ENCODE measurements around the gene B4GALT5. TPM values are rescaled to one million over a fixed set of nuclear protein-coding genes. Genes with fewer than 3 reads are reported as not detected.
"Not testable (repeated sequence)": the region's sequence is repeated elsewhere in the genome, so short reads cannot be mapped to it uniquely, and the experiment has no call there.

The B4GALT5 gene
- total and polyA plus RNA-seq, 7 donors = 17.1 to 46.0 (median 21.4) TPM

DNA sequence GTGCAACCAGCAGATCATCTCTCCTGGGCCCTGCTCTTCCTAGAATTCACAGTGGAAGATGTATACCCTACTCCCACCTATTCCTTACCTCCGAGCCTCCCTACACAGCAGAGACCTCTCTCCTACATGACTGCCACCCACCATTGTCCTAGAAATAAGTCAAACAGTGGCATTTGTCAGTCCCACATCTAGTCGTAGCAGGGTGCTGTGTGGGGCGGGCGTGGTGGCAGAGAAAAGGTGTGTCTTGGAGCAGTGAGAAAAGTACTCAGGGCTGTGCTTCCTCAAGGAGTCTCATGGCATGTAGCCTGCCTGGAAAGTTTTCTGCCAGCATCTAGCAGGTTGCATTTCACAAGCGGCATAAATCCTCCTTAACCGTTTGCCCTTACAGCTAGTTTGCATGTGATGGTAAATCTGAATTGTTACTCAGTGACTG lies 86.3 kb downstream of the B4GALT5 start:
- WGBS, 2 donors = 26 to 75% methylated on average over 6 of the region's 6 CpGs
- intact Hi-C loops (cut with DNase I) = no loop called here
- no peaks in the 10 kb centered on the region for H3K9me3 ChIP-seq
- no peaks in the 10 kb centered on the region for H3K36me3 ChIP-seq
- H3K4me3 ChIP-seq = no peak overlapping the region
- no peaks in the 10 kb centered on the region for H3K27me3 ChIP-seq
- DNase-seq = peak; percentile 6
- H3K4me1 ChIP-seq = peaks cover 0 to 15% (median 14%) of the 10 kb centered on the region in 4 donors
- TF ChIP-seq POLR2AphosphoS5 (IDR thresholded peaks at IDR 0.05) = no peak
- TF ChIP-seq, protein P1, sequence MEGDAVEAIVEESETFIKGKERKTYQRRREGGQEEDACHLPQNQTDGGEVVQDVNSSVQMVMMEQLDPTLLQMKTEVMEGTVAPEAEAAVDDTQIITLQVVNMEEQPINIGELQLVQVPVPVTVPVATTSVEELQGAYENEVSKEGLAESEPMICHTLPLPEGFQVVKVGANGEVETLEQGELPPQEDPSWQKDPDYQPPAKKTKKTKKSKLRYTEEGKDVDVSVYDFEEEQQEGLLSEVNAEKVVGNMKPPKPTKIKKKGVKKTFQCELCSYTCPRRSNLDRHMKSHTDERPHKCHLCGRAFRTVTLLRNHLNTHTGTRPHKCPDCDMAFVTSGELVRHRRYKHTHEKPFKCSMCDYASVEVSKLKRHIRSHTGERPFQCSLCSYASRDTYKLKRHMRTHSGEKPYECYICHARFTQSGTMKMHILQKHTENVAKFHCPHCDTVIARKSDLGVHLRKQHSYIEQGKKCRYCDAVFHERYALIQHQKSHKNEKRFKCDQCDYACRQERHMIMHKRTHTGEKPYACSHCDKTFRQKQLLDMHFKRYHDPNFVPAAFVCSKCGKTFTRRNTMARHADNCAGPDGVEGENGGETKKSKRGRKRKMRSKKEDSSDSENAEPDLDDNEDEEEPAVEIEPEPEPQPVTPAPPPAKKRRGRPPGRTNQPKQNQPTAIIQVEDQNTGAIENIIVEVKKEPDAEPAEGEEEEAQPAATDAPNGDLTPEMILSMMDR (IDR thresholded peaks at IDR 0.05) = no peak
- TF ChIP-seq EP300 (IDR thresholded peaks at IDR 0.05) = no peak
- TF ChIP-seq POLR2A (IDR thresholded peaks at IDR 0.05) = no peak
- H3K27ac ChIP-seq = no peak overlapping the region

- H3K4me1 ChIP-seq; H3K9me3 ChIP-seq; intact Hi-C loops (cut with DNase I); DNase-seq; H3K27ac ChIP-seq; H3K27me3 ChIP-seq; H3K36me3 ChIP-seq; H3K4me3 ChIP-seq: not testable (repeated sequence)
- 96% methylated on average over 10 of the region's 10 CpGs for WGBS, 2 donors
These were observed 88.7 kb downstream of the B4GALT5 start for GRCh38 chr20:49624988-49625387.

GRCh38 chr20:49624317-49624716 lies 89.4 kb downstream of the B4GALT5 start:
- intact Hi-C loops (cut with DNase I) = no loop called here
- Histone ChIP-seq H3K36me3 (no peaks in the 10 kb centered on the region), H3K9me3 (no peaks in the 10 kb centered on the region), H3K4me1 (no peaks in the 10 kb centered on the region), H3K4me3 (no peak overlapping the region), H3K27ac (no peak overlapping the region), H3K27me3 (no peaks in the 10 kb centered on the region)
- no peak for DNase-seq
- TF ChIP-seq POLR2AphosphoS5 (IDR thresholded peaks at IDR 0.05) = no peak
- TF ChIP-seq POLR2A (IDR thresholded peaks at IDR 0.05) = no peak
- no peak for TF ChIP-seq EP300 (IDR thresholded peaks at IDR 0.05)
- TF ChIP-seq, protein P1 (IDR thresholded peaks at IDR 0.05) = no peak
- WGBS, 2 donors = 86 to 90% methylated on average over 6 of the region's 6 CpGs

- WGBS, 2 donors = 93% methylated on average over 1 of the region's 1 CpG
- no peaks in the 10 kb centered on the region for H3K27me3 ChIP-seq
- intact Hi-C loops (cut with DNase I) = no loop called here
- H3K27ac ChIP-seq = no peak overlapping the region
- H3K4me1 ChIP-seq = no peaks in the 10 kb centered on the region
- TF ChIP-seq, protein P1 (IDR thresholded peaks at IDR 0.05) = no peak
- TF ChIP-seq POLR2A (IDR thresholded peaks at IDR 0.05) (no peak), EP300 (IDR thresholded peaks at IDR 0.05) (no peak), POLR2AphosphoS5 (IDR thresholded peaks at IDR 0.05) (no peak)
- H3K4me3 ChIP-seq = no peak overlapping the region
- no peaks in the 10 kb centered on the region for H3K9me3 ChIP-seq
- DNase-seq = no peak
- no peaks in the 10 kb centered on the region for H3K36me3 ChIP-seq
These were observed 91.4 kb downstream of the B4GALT5 start for GRCh38 chr20:49622243-49622642.

DNA sequence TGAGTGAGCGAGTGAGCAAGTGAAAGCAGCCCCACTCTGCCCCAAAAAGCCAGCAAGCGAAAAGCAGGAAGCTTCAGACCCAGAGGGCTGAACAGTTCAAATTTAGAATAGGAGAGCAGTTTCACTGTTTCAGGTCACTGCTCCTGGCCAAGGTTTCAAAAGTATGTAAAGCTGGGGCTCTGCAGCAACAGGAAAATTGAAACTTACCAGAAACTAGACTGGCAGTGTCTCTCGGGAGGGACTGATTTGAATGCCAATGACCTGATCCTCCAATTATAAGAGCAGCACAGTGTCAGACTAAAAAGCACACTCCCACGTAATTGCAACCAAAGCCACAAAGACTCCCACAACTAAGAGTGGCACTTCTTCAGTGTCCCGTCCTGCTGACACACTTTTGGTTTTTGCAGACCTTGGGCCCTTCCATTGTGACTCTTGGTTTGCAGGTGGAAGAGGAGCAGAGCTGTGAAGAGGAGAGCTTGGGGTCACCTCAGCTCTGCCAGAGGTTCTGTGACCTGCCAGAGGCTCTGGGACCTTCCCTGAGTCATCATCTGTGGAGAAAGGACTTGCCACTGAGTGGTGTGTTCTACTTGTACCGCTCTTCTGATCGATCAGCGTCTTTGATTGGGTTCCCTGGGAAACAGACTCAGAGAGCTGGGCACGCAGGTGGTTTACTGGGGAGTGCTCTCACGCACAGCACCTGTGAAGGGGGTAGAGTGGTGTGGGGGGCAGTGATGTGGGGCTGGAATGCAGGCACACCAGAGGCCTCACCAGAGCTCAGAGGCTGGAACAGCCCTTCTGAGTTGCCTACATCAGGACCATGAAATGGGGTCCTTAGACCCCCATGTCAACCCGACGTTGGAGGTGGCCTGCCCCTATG lies 93.1 kb downstream of the B4GALT5 start:
- TF ChIP-seq POLR2AphosphoS5 (IDR thresholded peaks at IDR 0.05) (no peak), POLR2A (IDR thresholded peaks at IDR 0.05) (no peak), EP300 (IDR thresholded peaks at IDR 0.05) (no peak)
- TF ChIP-seq, protein P1 (IDR thresholded peaks at IDR 0.05) = no peak
- no peaks in the 10 kb centered on the region for H3K27me3 ChIP-seq
- no peak for DNase-seq

More for the DNA sequence above, 93.1 kb downstream of the B4GALT5 start:
- Histone ChIP-seq H3K4me1 (no peaks in the 10 kb centered on the region), H3K4me3 (no peak overlapping the region), H3K27ac (no peak overlapping the region), H3K36me3 (no peaks in the 10 kb centered on the region), H3K9me3 (no peaks in the 10 kb centered on the region)
- intact Hi-C loops (cut with DNase I) = no loop called here
- 69 to 87% methylated on average over 12 of the region's 12 CpGs for WGBS, 2 donors
